Activated gamma-delta T cell treated with Interleukin-2 at 50 U/mL for 16 hours (primary cell): ENCODE data around the gene RTL1.

Source experiments
- DNase-seq: peaks from one replicate; pipeline ENCODE4 v3.0.0-alpha.2; 2020

Gene RTL1

DNA sequence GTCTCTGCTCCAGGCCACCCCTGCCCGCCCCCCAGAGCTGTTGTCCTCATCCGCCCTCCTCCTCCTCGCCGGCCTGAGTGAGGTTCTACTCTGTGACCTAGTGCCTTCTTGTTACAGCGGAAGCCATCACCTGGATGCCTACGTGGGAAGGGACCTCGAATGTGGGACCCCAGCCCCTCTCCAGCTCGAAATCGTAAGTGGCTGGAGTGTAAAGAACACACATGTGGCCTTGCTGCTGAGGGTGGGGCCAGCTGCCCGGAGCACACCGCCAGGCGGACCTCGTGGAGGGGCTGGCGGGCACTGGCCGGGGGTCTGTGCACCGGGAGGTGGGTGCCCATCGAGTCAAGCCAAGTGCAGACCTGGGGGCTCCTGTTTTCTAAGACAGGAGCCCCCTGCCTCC, 58.2 kb downstream of the RTL1 start:
- DNase-seq: no peak

DNA sequence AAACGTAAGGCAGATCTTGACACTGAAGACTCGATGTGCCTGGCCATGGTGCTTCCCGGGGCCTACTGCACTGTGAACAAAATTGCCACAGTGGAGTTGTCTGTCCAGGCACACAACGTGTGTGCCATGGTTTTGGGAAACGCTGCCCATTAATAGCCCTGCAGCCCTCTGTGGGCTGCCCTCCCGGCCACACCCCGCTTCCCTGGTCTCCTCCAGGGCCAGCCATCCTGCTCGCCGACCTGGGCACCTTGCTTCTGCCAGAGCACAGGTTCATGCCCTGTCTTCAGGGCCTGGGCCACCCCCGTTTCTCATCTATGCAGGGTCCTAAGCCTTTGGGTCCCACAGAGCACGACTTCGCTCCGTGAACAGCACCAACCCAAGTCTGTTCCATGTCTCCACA, 58.7 kb downstream of the RTL1 start:
- DNase-seq: no peak

DNA sequence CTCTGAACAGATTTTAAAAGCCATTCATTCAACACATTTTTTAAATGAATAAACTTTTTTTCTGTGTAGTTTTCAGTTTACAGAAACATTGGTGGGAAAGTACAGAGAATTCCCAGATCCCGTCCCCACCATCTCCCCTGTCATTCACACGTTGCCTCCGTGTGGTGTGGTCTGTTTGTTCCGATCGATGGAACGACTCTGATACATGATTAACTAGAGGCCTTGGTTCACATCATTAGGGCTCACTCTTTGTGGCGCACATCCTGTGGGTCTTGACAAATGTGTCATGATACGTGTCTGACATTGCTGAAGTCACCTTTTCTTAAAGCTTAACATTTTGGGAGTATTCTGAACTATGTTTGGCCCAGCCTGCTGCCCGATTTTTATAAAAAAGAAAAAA, 59.1 kb downstream of the RTL1 start:
- DNase-seq: no peak

DNA sequence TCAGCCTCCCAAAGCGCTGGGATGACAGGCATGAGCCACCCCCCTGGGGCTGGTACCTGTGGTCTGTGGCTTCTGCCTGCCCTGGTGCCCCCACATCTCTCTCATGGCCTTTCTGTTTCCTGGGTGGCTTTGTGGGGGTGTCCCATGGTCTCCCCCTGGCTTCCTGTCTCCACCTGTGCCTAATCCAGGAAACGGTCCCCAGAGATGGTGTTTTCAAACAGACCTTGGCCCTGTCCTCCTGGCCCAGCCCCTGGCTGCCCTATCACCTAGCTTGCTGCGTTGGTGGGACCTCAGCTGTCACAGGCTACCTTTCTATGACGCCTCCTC, 59.5 kb downstream of the RTL1 start:
- no peak for DNase-seq

DNA sequence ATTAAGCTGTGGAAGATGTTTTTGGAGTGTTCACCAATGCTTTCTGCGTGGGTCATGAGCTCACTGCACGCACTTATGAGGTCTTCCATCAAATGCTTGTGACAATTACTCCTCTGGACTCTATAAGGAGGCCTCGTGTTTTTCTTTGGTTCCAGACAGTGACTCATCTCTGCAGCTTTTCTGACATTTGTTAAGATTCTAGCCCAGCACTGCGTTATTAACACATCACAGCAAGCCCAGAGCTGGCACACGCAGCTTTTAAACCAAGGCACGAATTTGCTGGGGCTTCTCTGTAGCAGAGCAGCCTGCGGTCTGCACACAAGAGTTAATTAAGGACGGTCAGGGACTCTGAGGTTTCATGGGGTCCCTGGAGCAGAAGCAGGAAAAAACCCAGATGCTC, 60.7 kb downstream of the RTL1 start:
- DNase-seq: no peak

DNA sequence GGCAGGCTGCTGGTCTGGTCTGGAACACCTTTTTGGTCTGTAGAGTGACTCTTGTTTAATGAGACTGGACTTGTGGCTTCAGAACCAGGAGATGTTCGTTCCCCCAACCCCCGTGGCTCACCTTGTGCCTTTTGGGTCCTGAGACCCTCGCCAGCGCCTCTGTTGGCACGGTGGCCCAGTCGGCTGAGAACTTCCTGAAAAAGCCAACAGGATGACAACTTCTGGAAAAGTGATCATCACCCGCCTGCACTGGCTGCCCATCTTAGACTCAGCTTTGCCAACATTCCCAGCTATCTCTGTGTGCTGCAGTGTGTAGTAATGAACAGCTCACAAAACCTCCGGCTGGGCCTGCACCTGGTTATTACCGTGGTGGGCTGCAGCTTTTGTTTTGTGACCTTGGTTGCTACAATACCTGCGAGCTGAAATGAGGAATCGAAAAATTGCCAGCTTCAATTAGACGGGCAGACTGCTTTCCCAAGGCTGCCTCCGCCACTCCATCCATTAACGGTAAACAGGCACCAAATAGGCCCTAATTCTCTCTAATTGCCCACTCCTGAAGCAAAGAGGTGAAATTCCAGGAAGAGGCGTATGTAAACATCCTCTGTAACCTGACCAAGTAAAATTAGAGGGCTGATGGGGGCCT, 61.6 kb downstream of the RTL1 start:
- no peak for DNase-seq

DNA sequence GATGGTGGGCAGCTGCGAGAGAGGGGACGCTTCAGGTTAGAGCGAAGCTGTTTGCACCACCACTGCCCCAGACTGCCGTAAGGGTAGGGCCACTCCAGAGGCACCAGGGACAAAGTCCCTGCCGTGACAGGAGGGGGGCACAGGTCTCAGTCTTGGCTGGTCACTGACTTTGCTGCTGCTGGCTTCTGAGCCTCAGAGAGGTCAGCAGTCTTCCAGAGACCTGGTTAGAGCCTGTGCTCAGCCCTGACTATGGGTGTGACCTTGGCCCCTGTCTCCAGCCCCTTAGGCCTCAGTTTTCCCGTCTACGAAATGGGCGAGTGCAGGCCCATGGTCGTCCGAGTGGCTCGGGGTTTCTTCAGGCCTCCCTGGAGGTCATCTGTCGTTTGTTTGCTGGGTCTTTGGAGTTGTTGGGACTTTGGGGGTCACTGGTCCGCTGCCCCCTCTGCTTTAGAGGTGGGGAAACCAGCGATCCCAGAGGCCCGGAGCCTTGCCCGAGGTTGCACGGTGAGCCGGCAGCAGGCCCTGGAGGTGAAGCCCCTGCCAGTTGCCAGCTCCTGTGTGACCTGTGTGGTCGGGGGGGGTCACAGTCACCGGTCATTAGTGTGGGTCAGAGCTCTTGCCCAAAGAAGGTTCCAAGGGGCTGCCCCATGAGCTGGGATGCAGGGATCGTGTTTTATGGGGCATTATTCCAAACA, 62.3 kb downstream of the RTL1 start:
- no peak for DNase-seq

DNA sequence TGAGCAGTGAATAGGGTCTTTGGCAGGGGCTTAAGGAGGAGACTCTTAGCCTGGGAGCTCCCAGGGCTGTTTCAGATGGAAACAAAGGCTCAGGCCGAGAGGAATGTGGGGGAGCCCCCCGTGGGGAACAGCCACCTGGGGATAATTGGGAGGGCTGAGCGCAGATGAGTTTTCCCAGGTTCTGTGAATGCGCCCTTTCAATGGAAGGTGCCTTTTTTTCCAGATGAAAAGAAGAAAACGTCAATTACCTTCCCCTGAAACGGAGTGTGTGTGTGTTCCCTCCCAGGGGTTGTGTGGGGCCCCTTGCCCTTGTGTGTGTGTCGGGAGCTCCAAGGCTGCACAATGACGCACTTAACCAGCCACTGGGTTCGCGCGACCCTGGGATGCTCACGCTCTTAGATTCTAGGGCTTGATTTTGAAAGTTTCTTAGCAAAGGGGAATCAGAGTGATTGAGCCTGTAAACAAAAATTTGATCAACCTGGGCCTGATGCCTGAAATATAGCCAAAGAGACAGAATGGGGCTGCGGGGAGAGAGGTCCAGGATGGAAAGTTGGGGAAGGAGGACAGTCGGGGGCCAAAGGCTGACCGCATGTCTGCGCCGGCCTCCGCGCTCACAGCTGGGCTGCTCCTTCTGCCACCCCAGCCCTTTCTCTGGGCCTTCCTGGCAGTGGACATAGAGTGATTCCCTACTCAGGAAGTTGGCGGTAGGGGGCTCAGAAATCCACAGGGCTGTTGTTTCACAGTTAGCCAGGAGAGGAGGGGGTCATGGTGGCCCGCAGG, 63.0 kb downstream of the RTL1 start:
- DNase-seq: no peak

DNA sequence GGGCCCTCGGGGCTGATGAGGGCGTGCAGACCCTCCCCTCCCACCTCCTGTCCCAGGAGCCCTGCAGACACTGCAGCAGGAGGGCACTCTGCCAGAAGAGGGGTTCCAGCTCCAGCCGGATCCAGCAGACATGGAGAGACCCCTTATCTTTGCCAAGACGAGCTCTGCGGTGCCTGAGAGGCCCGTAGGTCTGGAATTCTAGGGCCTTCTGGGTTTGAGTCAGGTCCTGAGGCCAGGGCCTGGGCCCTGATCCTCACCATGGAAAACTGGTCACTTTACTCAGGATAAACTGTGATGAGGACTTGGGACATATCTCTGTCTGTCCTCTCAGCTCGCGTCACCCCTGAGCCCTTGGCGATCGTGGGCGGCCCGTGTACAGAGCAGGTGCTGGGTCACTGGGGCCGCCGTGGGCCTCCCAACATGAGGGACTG, 63.8 kb downstream of the RTL1 start:
- no peak for DNase-seq

DNA sequence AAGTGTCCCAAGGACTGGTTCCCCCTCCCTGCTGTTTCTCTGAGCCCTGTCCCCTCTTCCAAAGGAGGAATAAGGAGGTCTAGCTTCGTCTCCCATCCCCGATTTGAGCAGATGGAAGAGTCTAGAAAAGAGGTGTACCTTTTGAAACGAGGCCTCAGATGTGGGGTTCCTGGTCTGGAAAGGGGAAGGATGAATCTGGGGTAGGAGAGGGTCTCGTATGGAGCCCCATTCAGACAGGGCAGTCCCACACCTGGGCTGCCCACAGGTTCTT, 64.3 kb downstream of the RTL1 start:
- no peak for DNase-seq

DNA sequence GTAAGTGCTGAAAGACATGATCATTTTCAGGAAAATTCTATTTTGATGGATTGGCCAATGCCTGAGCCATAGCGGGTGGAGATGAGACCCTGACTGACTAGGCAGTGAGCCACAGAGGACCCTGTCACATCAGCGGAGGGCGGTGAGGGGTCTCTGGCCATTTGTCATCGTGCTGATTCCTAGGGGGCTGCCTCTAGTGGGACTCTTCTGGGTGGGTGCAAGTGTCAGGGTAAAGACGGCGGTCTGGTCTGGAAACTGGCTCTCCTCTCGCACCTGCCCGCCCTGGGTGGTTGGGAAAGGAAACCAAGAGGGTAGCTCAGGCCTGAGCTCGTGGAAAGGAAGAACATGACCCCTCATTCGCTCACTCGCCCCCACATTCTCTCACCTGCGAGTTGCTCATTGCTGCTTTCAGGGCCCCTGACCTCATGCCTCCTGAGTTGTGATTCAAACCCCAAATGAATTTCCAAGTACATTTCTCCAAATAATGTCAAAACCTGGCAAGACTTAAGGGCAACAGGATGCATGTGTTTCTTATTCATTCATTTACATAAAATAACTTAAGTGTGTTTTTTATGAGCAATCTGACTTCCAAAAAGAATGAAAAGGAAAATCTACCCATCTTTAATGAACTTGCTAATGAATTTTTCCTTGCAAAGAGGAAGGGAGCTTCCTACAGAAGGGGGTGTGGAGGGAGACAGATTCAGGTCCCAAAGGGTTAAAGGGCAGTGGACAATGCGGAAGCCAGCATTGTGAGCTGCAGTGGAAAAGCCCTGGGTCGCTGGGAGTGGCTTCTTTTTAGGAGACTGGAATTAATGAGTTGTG, 64.8 kb downstream of the RTL1 start:
- DNase-seq: no peak

DNA sequence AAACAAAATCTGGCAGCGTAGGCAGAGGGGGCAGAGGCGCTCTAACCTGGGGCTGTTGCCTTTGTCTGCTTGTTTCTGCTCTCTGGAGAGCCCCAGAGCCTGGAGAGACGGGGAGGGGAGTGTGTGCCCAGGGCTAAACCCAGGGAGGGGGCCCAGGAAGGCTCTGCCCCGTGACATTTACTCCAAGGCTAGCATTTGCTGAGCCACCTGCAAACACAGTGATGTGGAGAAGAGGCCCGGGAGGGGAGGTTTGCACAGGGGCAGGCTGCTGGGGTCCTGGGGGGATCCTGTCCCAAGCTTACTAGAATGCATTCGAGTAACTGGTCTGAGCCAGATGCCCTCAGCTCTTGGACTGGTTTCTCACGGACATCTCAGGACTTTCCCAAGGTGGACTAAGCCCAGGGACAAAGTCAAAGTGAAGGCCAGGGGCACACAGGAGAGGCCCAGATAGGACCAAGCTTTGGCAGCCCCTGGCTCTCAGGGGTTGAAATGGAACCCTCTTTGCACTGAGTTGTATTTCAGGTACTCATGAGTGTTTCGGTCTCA, 65.6 kb downstream of the RTL1 start:
- DNase-seq: no peak

DNA sequence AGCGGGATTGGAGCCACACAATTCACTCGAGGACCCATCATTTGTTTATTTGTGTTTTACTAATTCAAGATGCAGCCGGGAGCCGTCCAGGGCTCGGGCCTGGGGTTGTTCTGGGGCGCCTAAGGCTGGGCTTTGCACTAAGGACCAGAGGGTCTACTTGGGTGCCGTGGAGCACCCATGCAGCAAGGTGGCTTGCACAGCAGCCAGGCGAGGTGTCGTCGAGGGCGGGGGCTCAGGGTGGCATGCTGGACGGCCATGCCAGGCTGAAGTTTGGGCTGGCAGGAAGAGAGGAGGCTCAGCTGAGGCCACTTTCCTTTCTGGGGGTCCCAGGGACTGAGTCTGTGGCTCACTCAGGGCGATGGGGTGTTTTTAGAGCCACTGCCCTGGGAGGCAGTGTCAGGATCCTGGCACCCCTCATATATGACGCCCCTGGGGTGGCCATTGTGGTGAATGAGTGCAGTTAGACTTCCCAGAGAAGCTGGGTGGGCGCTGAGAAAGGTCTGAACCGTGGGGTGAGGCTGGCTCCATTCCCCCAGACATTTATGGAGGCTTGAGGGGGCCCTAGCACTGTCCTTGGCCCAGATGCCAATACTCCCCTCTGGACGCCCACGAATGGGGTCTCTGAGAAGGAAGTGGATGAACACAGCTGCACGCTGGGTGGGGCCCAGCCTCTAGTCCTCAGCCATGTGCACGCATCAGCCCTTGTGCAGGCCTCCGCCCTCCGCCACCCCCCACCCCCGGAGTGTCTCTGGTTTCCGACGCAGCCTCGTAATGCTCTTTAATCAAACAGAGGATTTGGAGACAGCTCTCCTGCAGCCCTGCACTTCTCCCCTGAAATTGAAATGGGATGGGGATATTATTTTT, 66.3 kb downstream of the RTL1 start:
- DNase-seq: no peak

DNA sequence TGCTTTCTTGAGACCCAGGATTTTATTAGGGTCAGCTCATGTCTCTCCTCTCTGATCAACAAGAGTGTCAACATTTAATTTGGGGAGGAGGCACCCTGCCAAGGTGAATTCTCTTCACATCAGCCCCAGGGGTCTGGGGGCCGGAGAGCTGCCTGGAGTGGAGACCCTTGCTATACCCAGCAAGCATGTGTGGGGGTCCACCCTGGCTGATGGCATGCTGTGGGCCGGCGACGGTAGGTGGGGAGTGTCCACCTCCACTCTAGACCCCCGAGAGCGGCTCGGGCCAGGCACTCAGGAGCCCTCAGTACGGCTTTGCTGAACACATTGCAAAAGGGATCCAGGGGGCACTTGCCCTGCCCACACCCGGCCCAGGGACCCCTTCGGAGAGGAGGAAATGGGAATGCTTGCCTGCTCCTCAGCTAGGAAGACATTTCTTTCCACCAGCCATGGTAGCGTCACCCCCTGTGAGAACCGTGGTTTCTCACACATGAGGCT, 67.2 kb downstream of the RTL1 start:
- no peak for DNase-seq

DNA sequence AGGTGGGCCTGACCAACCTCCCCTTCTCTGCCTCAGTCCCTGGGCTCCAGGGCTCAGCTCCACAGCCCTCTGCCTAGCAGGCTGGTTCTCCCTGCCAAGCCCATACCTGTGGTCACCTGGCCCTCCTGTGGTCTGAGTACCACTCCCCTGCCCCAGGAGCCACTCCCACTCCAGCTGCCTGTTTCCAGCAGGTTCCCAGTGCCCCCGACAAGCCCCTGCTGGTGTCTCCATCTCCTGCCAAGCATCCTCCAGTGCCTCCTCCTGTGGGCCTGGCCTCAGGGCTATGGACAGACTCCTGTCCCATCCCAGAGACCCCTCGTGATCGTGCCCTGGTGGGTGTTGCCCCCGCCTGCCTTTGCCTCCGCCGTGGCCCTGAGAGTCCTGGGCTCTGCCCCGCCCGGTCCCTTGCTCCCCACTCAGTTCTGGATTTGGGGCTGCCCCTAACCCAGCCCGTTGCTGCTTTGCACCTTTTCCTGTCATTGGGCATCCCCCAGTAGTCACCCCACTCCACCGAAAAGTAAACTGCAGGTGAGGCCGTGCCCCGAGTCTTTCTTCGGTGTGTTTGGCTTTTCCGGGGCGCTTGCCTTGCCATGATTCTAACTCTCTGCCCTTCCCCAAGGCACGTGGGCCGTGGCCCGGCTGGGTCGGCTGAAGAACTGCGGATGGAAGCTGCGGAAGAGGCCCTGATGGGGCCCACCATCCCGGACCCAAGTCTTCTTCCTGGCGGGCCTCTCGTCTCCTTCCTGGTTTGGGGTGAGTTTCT, 67.8 kb downstream of the RTL1 start:
- no peak for DNase-seq

DNA sequence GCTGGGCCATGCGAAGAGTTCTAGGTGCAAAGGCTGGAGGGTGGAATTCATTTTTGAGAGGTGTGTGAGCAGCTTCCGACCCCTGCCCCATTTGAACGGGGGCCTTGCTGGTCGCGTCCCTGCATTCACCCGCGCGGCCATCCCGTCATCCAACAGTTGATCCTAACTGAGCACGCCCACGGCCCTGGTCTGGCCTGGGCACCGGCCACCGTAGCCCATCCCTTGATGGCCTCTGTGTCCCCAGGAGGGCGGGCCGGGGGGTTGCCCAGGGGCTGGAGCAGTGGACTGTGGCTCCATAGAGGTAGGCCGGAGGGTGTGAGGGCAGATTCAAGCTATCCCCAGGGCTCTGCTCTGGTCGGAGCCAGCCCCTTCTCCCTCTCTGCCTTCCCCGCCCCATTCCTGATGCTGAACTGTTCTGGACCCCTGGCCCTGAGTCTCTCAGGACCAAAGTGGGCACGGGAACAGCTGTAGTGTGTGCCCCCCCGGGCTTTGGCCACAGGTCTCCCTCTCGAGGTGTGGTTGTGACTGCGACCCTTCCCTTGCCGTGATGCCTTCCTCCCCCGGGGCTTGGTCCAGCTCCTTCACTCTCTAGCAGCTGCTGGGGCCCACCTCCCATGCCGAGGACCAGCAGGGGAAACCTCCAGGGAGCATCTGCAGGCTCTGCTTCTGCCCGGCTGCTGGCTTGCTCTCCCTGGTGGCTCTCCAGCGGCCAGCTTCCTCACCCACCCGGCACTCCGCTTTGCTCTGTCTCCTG, 68.6 kb downstream of the RTL1 start:
- no peak for DNase-seq

DNA sequence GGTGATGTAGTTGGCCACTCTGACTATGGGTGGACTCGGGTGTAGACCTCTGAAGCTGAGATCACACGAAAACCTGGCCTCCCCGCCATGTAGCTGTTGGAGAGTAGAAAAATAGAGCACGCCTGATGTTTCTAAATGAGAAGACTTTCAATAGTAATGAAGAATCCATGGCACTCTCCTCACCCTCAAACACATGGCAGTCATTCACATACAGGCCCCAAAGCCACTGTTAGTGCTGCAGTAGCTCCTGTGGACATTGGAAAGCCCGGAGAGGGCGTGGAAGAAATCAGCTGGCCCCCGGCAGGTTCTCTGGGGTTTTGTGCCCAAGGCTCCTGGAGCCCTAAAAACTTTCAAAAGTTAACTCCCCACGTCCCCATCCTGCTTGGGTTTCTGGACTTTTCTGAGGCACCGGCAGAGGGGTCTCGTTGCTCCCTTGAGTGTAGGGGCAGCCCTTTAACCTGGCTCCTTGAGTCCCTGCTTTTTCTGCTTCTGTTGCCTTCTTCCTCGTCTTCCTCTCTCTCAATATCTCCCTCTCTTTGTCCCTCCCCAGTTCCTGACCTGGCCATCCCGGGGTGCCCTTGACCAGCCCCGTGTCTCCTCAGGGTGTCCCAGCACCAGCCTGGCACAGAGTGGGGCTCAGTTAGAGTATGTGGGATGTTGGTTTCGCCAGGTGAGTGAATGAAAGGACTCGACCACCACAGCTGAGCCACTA, 69.3 kb downstream of the RTL1 start:
- no peak for DNase-seq

DNA sequence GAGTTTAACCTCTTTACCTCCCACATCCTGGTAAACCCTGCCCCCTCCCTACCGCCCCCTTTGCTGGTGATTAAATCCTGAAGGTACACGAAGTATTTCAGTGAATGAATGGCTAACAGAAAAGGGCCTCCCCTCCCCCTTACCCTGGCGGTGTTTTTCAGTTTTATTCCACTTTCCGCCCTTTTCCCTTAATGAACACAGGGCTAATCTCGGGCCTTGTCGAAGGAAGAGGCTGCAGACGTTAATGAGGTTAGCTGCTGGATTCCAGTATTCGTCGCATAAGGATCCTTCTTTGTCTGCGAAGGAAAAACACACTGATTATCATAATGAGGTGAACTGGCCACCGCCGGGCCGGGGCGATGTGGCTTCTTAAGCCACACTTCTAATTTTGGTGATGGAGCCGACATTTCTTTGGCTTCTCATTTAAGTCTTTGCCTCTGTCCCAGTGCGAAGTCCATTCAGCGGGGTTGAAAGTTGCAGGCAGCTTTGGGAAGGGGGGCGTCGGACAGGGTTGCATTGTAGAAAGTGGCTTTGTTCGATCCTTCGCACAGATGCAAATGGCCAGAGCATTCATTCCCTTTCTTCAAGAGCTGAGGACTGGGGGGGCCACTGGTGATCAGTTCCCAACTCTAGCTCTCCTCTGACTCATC, 71.1 kb downstream of the RTL1 start:
- no peak for DNase-seq

DNA sequence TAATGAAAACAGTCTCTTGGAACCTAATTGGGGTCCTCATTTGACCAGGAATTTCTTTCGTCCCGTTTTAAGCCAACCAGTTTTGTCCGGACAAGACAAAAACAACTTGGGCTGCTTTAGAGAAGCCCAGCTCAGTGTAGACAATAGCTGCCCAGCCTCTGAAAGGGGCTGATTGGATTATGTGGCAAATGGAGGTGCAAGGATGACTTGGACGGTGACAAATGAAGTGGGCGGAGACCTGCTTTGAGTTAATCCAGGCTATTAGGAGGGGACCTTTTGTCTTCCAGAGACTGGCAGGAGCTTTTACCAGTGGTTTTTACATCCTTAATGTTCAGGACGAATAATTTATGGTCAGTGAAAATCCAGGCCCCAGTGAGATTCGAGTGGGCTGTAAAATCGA, 72.8 kb downstream of the RTL1 start:
- DNase-seq: no peak
